Uterus (tissue), 4 donors: ENCODE results near the gene GPR31. TPM values are rescaled to one million over a fixed set of nuclear protein-coding genes. Genes with fewer than 3 reads are reported as not detected.

ENCODE experiments used
- DNase-seq, 2 donors: peaks; one replicate each; pipeline ENCODE4 v3.0.0-alpha.2; 2019 to 2020
- H3K27ac ChIP-seq, 2 donors: fragments of 200-600 bp; sonication (generic); 1 replicate in 1 of 2; 2 replicates in 1 of 2; pipeline ENCODE4 v1.5.1; 2016 to 2018
- H3K27me3 ChIP-seq, 2 donors: fragments of 200-600 bp; sonication (generic); one replicate each; pipeline ENCODE4 v1.5.1; 2018 to 2019; ENCODE audit warnings: control low read depth in 1 of 2
- H3K36me3 ChIP-seq, 2 donors: fragments of 200-600 bp; sonication (generic); one replicate each; pipeline ENCODE4 v1.5.1; 2019; ENCODE audit warnings: control low read depth in 1 of 2
- H3K4me1 ChIP-seq, 2 donors: fragments of 200-600 bp; sonication (generic); one replicate each; pipeline ENCODE4 v1.5.1; 2018 to 2019; ENCODE audit warnings: control low read depth in 1 of 2
- H3K4me3 ChIP-seq, 2 donors: fragments of 200-600 bp; sonication (generic); 1 replicate in 1 of 2; 2 replicates in 1 of 2; pipeline ENCODE4 v1.5.1; 2018 to 2019; ENCODE audit warnings: mild to moderate bottlenecking in 1 of 2
- H3K9me3 ChIP-seq, 2 donors: fragments of 200-600 bp; sonication (generic); one replicate each; pipeline ENCODE4 v1.5.1; 2019; ENCODE audit warnings: control low read depth in 1 of 2
- CTCF ChIP-seq, 4 experiments: fragments of 200-600 bp in 2 of 4; fragments of 450-650 bp in 2 of 4; sonication (generic) in 2 of 4; IDR thresholded peaks; one replicate each; pipeline ENCODE4 v1.5.1; 2016 to 2019; ENCODE audit warnings: antibody characterized with exemption in 4 of 4, mild to moderate bottlenecking in 2 of 4, moderate library complexity in 1 of 4
- POLR2A ChIP-seq, 2 donors: fragments of 450-650 bp; IDR thresholded peaks; one replicate each; pipeline ENCODE4 v1.6.1; 2016; ENCODE audit warnings: antibody characterized with exemption in 2 of 2, mild to moderate bottlenecking in 1 of 2, moderate library complexity in 1 of 2
- intact Hi-C: fragments of 100-400 bp; cut with DNase I; formaldehyde crosslinking; loops from one replicate; pipeline ENCODE4 v1.15.1; 2023; ENCODE audit warnings: low total_unique reads
- total RNA-seq, 4 donors: library from RNA; depleted of rRNA in 3 of 4; stranded (reverse); fragments of >200 nt in 3 of 4; gene quantifications; one replicate each; pipeline versions ENCODE4 v1.1.0 to v1.2.4, GENCODE V29; 2014 to 2023
- donor health status: DM: yes; HTN: yes; CAD: no.

Gene GPR31
- total RNA-seq, 4 donors from 2014 or later: not detected

DNA sequence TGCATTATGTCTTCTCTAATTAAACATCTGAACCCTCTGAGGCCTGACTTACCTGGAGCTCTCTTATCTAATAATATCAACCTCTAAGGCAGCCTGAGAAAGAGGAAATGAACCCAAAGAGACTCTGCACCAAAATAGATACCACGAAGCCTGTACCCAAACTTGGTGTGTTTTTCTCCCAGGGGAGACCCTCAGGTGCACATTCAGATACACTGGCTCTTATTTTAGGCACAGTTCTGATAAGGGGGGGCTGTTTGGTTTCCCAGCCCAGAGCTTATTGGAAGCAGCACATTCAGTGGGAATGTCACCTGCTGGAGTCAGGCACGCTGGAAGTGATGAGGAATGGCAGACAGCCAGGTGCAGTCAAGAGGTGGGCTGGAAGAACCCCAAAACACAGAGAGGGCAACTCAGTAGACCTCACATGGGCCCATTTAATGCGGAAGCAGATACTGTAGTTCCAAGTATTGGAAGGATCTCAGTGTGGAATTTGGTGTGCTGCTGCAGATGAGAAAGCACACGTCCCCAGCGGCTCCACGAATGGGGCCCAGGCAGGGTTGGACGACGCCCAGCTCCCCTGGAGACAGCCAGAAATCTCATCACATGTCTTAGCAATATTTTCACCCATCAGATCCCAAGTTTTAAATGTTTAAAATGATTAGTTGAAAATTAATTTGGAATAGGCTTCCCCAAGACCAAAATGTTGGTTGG is 44.6 kb downstream of the GPR31 start:
- H3K4me3 ChIP-seq: no peak overlapping the region
- intact Hi-C loops: no loop called here
- H3K4me1 ChIP-seq: no peaks in the 10 kb centered on the region
- DNase-seq: no peak
- H3K36me3 ChIP-seq: no peaks in the 10 kb centered on the region
- no peak for TF ChIP-seq CTCF (IDR thresholded peaks at IDR 0.05)
- TF ChIP-seq POLR2A (IDR thresholded peaks at IDR 0.05): no peak
- H3K9me3 ChIP-seq: no peaks in the 10 kb centered on the region
- no peak overlapping the region for H3K27ac ChIP-seq
- H3K27me3 ChIP-seq: no peaks in the 10 kb centered on the region

DNA sequence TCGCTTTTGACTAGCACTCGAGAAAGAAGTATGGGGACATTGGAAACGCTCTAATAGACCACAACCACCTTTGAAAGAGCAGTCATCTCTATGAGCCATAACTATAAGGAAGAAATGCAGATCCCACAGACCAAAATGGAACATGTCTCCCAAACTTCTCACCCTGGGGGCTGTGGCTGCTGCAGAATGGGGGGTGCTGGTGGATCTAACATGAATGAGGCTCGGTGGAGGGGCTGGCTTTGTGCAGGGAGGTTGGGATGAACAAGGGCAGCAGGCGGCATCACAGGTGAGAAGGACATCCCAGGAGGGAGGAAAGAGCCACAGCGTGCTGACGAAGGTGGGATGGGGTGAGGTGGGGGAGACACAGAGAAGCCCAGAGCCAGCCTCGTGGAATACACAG is 45.4 kb downstream of the GPR31 start:
- no peak for DNase-seq
- no peak overlapping the region for H3K4me3 ChIP-seq
- H3K9me3 ChIP-seq: no peaks in the 10 kb centered on the region
- H3K4me1 ChIP-seq: no peaks in the 10 kb centered on the region
- H3K27me3 ChIP-seq: no peaks in the 10 kb centered on the region
- no peak for TF ChIP-seq CTCF (IDR thresholded peaks at IDR 0.05)
- no peak for TF ChIP-seq POLR2A (IDR thresholded peaks at IDR 0.05)
- intact Hi-C loops: no loop called here
- H3K27ac ChIP-seq: no peak overlapping the region
- no peaks in the 10 kb centered on the region for H3K36me3 ChIP-seq

DNA sequence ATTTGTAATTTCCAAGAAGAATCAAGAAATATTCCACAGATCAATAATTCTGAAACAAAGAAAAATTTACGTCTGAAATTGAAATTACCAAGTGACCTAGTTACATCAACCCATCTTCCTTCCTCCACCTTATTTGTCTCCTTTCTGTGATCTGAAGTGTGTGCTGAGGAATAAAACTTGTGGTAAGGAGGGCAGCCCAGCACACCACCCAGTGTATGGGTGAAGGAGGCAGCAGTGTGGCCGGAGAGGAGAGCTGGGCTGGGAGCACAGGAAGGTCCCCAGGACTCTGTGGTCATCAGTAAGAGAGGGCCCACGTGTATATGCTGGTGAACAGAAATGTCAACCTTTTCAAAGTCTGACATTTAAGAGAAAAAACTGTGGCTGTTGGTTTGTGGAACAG is 46.2 kb downstream of the GPR31 start:
- H3K9me3 ChIP-seq: no peaks in the 10 kb centered on the region
- H3K27ac ChIP-seq: no peak overlapping the region
- no peaks in the 10 kb centered on the region for H3K36me3 ChIP-seq
- intact Hi-C loops: no loop called here
- no peak for TF ChIP-seq CTCF (IDR thresholded peaks at IDR 0.05)
- TF ChIP-seq POLR2A (IDR thresholded peaks at IDR 0.05): no peak
- H3K27me3 ChIP-seq: no peaks in the 10 kb centered on the region
- no peak for DNase-seq
- H3K4me3 ChIP-seq: no peak overlapping the region
- H3K4me1 ChIP-seq: no peaks in the 10 kb centered on the region

DNA sequence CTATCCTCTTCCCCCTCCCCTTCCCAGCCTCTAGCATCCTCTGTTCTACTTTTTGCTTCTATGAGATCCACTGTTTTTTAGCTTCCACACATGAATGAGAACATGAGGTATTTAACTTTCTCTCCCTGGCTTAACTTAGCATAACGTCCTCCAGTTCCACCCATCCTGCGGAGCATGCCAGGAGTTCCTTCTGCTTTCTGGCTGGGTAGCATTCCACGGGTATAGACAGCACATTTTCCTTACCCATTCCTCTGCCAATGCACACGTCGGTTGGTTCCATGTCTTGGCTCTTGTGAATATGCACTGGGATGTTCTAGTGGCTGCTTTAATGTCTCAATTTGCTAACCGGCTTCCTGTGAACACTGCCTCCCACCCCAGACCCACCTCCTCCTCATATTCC is 48.1 kb downstream of the GPR31 start:
- no peak overlapping the region for H3K27ac ChIP-seq
- no peaks in the 10 kb centered on the region for H3K4me1 ChIP-seq
- H3K4me3 ChIP-seq: no peak overlapping the region
- intact Hi-C loops: no loop called here
- H3K27me3 ChIP-seq: no peaks in the 10 kb centered on the region
- TF ChIP-seq CTCF (IDR thresholded peaks at IDR 0.05): no peak
- TF ChIP-seq POLR2A (IDR thresholded peaks at IDR 0.05): no peak
- no peak for DNase-seq
- no peaks in the 10 kb centered on the region for H3K9me3 ChIP-seq
- no peaks in the 10 kb centered on the region for H3K36me3 ChIP-seq

DNA sequence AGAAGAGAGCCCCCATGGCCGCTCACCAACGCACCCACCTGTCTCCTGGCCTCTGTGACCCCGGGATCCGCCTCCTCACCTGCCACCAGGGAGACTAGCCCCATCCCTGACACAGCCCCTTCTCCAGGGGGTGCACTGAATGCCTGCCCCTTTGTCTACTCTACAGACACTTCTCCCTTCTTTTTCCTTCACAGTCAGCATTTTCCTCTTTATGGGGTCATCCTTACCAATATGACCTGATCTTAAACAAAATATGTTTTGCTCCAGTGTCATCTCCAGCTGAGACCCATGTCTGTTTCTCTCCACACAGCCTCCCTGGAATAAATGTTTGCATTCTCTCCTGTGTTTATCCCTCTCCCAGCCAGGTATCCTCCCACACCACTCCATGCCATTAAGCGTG is 49.5 kb downstream of the GPR31 start:
- H3K4me1 ChIP-seq: no peaks in the 10 kb centered on the region
- H3K9me3 ChIP-seq: no peaks in the 10 kb centered on the region
- no peak for DNase-seq
- no peak overlapping the region for H3K4me3 ChIP-seq
- H3K27me3 ChIP-seq: no peaks in the 10 kb centered on the region
- intact Hi-C loops: no loop called here
- H3K36me3 ChIP-seq: no peaks in the 10 kb centered on the region
- TF ChIP-seq POLR2A (IDR thresholded peaks at IDR 0.05) (no peak), CTCF (IDR thresholded peaks at IDR 0.05) (no peak)
- H3K27ac ChIP-seq: no peak overlapping the region
